A549 (cell line): Measurements from ENCODE around the gene PBX3. TPM values are rescaled to one million over a fixed set of nuclear protein-coding genes. Genes with fewer than 3 reads are reported as not detected.

Experiments
- ATAC-seq, 2 experiments: fragments of 200-7000 bp in 1 of 2; fragments of >200 bp in 1 of 2; cut with Nextera tagmentation in 1 of 2; cut with Tn5 transposase in 1 of 2; 3 replicates each; pipeline versions ENCODE4 v1.8.0 to v1.9.1; 2018 to 2020; ENCODE audit warnings: mild to moderate bottlenecking in 1 of 2, moderate library complexity in 1 of 2
- CTCF ChIA-PET: fragments of 300-600 bp; sonication (Branson Sonifier 250); formaldehyde crosslinking; extraction: SDS; loops from one replicate; lab custom pipeline; 2021; ENCODE audit warnings: antibody characterized with exemption, inconsistent platforms; lab: Yijun Ruan, JAX
- POLR2A ChIA-PET: fragments of 350-600 bp; formaldehyde crosslinking; extraction: SDS; loops from one replicate; lab custom pipeline; 2021; ENCODE audit warnings: antibody characterized with exemption, inconsistent platforms; lab: Yijun Ruan, JAX
- DNase-seq, 2 experiments: peaks; one replicate each; pipeline versions ENCODE4 v3.0.0 to v3.0.0-alpha.2; 2011 to 2016; ENCODE audit warnings: low read depth in 1 of 2, low spot score in 1 of 2
- FAIRE-seq: peaks from 2 replicates; lab custom pipeline; 2011; peaks lifted over from hg19 to GRCh38; lab: Jason Lieb, UNC
- H3K27ac ChIP-seq, 2 experiments: fragments of >200 bp; sonication (Bioruptor Twin); formaldehyde crosslinking; 3 replicates each; pipeline ENCODE4 v1.5.1; 2016 to 2017
- H3K4me1 ChIP-seq: fragments of >200 bp; sonication (Bioruptor Twin); formaldehyde crosslinking; 3 replicates; pipeline ENCODE4 v1.6.1; 2016
- H3K4me2 ChIP-seq: fragments of >200 bp; sonication (Bioruptor Twin); formaldehyde crosslinking; 3 replicates; pipeline ENCODE4 v1.6.1; 2016
- H3K4me3 ChIP-seq: fragments of >200 bp; sonication (Bioruptor Twin); formaldehyde crosslinking; 3 replicates; pipeline ENCODE4 v1.5.1; 2016
- H3K9me3 ChIP-seq: fragments of >200 bp; sonication (Bioruptor Twin); formaldehyde crosslinking; 3 replicates; pipeline ENCODE4 v1.6.1; 2016
- CBX8 ChIP-seq: fragments of 200-600 bp; sonication (generic); IDR thresholded peaks from 2 replicates; pipeline ENCODE4 v1.6.1; 2016
- CEBPB ChIP-seq, 2 experiments: fragments of >200 bp in 1 of 2; sonication (Bioruptor Twin) in 1 of 2; formaldehyde crosslinking in 1 of 2; IDR thresholded peaks; 2 replicates each; pipeline ENCODE4 v1.6.1; 2012 to 2016
- CHD4 ChIP-seq: fragments of 200-600 bp; sonication (generic); IDR thresholded peaks from 2 replicates; pipeline ENCODE4 v1.6.1; 2016; ENCODE audit warnings: antibody characterized with exemption, mild to moderate bottlenecking, borderline replicate concordance
- EHF ChIP-seq: fragments of 250-450 bp; sonication (Bioruptor Pico); IDR thresholded peaks from 2 replicates; pipeline ENCODE4 v1.5.0; 2020; ENCODE audit warnings: mild to moderate bottlenecking
- FOSB ChIP-seq: fragments of 250-450 bp; sonication (Bioruptor Pico); IDR thresholded peaks from 2 replicates; pipeline ENCODE4 v1.5.0; 2020; ENCODE audit warnings: mild to moderate bottlenecking, moderate library complexity
- FOXS1 ChIP-seq: fragments of 250-450 bp; sonication (Bioruptor Pico); IDR thresholded peaks from 2 replicates; pipeline ENCODE4 v1.5.0; 2020; ENCODE audit warnings: mild to moderate bottlenecking, moderate library complexity
- GATA3 ChIP-seq: IDR thresholded peaks from 2 replicates; pipeline ENCODE4 v1.6.1; 2012; ENCODE audit warnings: borderline replicate concordance
- HDAC2 ChIP-seq: fragments of 200-600 bp; sonication (generic); IDR thresholded peaks from 2 replicates; pipeline ENCODE4 v1.6.1; 2016
- HEYL ChIP-seq: fragments of 250-450 bp; sonication (Bioruptor Pico); IDR thresholded peaks from 2 replicates; pipeline ENCODE4 v1.8.0; 2021; ENCODE audit warnings: mild to moderate bottlenecking, moderate library complexity
- HOXA7 ChIP-seq: fragments of 250-450 bp; sonication (Bioruptor Pico); IDR thresholded peaks from 2 replicates; pipeline ENCODE4 v1.5.0; 2020; ENCODE audit warnings: mild to moderate bottlenecking, moderate library complexity
- HOXB5 ChIP-seq: fragments of 250-450 bp; sonication (Bioruptor Pico); IDR thresholded peaks from 2 replicates; pipeline ENCODE4 v1.5.0; 2020; ENCODE audit warnings: mild to moderate bottlenecking, moderate library complexity
- JUN ChIP-seq, 2 experiments: fragments of >200 bp; sonication (Bioruptor Twin); formaldehyde crosslinking; IDR thresholded peaks; 2 replicates in 1 of 2; 3 replicates in 1 of 2; pipeline ENCODE4 v1.6.1; 2016 to 2017
- KDM5A ChIP-seq: fragments of 200-600 bp; sonication (generic); IDR thresholded peaks from 2 replicates; pipeline ENCODE4 v1.6.1; 2016; ENCODE audit warnings: antibody characterized with exemption, mild to moderate bottlenecking
- MAZ ChIP-seq: fragments of 150-350 bp; IDR thresholded peaks from 2 replicates; pipeline ENCODE4 v1.6.1; 2014; ENCODE audit warnings: antibody characterized with exemption, low read depth, low read length, borderline replicate concordance
- MYC ChIP-seq: IDR thresholded peaks from 2 replicates; pipeline ENCODE4 v1.6.1; 2012; ENCODE audit warnings: mild to moderate bottlenecking, inconsistent platforms, low read length, improper control_type of control experiment, borderline replicate concordance
- NR3C1 ChIP-seq: fragments of >200 bp; sonication (Bioruptor Twin); formaldehyde crosslinking; IDR thresholded peaks from 3 replicates; pipeline ENCODE4 v1.6.1; 2017
- POLR2A ChIP-seq: IDR thresholded peaks from 2 replicates; pipeline ENCODE4 v1.6.1; 2012; ENCODE audit warnings: mild to moderate bottlenecking, low read length
- RNF2 ChIP-seq: fragments of 200-600 bp; sonication (generic); IDR thresholded peaks from 2 replicates; pipeline ENCODE4 v1.6.1; 2016; ENCODE audit warnings: low read depth, mild to moderate bottlenecking, antibody characterized with exemption, moderate library complexity, borderline replicate concordance
- SREBF2 ChIP-seq: fragments of 450-650 bp; IDR thresholded peaks from 2 replicates; pipeline ENCODE4 v1.6.1; 2014; ENCODE audit warnings: mild to moderate bottlenecking, moderate library complexity
- ZC3H11A ChIP-seq: fragments of 450-650 bp; IDR thresholded peaks from 2 replicates; pipeline ENCODE4 v1.6.1; 2014; ENCODE audit warnings: antibody characterized with exemption, mild to moderate bottlenecking
- ZSCAN20 ChIP-seq: fragments of 250-450 bp; sonication (Bioruptor Pico); IDR thresholded peaks from 2 replicates; pipeline ENCODE4 v1.8.0; 2022; ENCODE audit warnings: mild to moderate bottlenecking, moderate library complexity
- WGBS: methylation state at CpG from one replicate; pipeline ENCODE4 v1.1.6; 2017; ENCODE audit errors: missing lambda C conversion rate; 5-methylcytosine and 5-hydroxymethylcytosine counted together
- polyA plus RNA-seq, 4 experiments: library from polyadenylated mRNA; depleted of rRNA in 3 of 4; stranded (reverse); fragments of >200 nt; fragmentation: RNase III in 1 of 4; extraction: RNeasy Plus Mini Kit Qiagen cat#74134 plus additional on column Dnase treatment in 1 of 4; gene quantifications; 2 replicates in 3 of 4; 3 replicates in 1 of 4; pipeline ENCODE4 v1.2.3, GENCODE V29; 2011 to 2017
- TF ChIP-seq, protein P1 (sequence below): fragments of 450-650 bp; IDR thresholded peaks from 2 replicates; pipeline ENCODE4 v1.6.1; 2014; ENCODE audit warnings: antibody characterized with exemption
- TF ChIP-seq, protein P2 (sequence below): fragments of 150-350 bp; IDR thresholded peaks from 2 replicates; pipeline ENCODE4 v1.6.1; 2014; ENCODE audit warnings: low read depth, mild to moderate bottlenecking, low read length
- TF ChIP-seq, protein P3 (sequence below): fragments of 200-600 bp; sonication (generic); IDR thresholded peaks from 2 replicates; pipeline ENCODE4 v1.6.1; 2016; ENCODE audit warnings: antibody characterized with exemption, mild to moderate bottlenecking, moderate library complexity

The PBX3 gene
- polyA plus RNA-seq, 2 of the 4 experiments (the other 2 are of a cell fraction): 10.7 to 23.5 TPM

DNA sequence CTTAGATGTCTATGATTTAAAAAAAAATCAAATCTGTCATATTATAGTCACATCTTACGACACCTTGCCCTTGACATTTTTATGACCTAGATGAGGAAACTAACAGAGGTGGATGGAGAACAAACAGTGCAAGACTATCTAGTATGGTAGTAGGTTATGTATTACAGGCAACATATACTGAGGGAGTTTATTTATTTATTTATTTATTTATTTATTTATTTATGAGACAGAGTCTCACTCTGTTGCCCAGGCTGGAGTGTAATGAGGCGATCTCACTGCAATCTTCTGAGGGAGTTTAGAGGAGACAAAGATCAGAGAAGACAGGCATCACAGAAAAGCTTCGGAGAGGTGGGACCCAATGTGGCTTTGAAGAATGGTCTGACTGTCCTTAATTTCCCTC lies 4.5 kb upstream of the PBX3 start:
- Histone ChIP-seq H3K4me3 (no peak overlapping the region), H3K4me1 (peaks cover 5% of the 10 kb centered on the region; the same call in 1 of the 3 replicates), H3K9me3 (no peaks in the 10 kb centered on the region), H3K27ac (no peak overlapping the region), H3K4me2 (no peak overlapping the region)
- DNase-seq: no peak
- no peak for FAIRE-seq
- ChIA-PET CTCF (interaction anchor here (0.6 kb wide), 2 partner anchors 500 to 527 kb away, joined by 3 read pairs; no protein-coding TSS in a partner anchor), POLR2A (no interaction called here)
- ATAC-seq: no peak
- TF ChIP-seq ZC3H11A: peak; percentile 68
- TF ChIP-seq FOXS1 (CRISPR knock-in tag): no peak
- TF ChIP-seq CHD4: no peak
- WGBS: 78% methylated on average over 3 of the region's 3 CpGs

DNA sequence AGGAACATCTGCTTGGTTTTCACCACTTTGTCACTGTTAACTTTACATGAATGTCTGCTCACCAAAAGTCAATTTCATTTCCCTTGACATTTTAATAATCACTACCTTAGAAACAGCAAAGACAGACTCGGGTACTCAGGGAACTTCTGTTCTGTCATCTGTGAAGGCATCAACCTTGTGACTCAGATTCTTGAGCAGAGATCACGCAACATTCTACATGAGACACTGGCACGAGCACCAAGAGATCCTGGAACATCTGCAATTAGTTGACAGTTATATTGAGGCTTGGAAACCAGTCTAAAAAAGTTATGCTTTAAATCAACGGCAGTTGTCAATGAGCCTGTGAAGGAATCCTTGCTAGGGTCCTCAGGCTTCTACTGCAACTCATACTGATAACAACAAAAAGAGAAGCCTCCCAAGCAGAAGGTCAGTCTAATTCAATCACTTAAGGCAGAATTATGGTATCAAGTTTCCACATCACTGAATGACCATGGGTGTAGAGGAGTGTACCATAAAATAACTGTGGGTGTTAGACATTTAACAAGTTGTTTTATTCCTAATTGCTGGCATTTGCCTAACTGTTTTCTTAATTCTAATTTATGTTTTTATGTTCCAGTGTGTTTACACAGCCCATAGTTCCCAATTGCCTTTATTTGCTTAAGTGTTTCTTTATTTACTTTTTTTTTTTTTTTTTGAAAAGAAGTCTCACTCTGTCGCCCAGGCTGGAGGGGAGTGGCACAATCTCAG lies 3.3 kb upstream of the PBX3 start:
- Histone ChIP-seq H3K9me3 (no peaks in the 10 kb centered on the region), H3K4me2 (no peak overlapping the region), H3K4me1 (peaks cover 5% of the 10 kb centered on the region; the same call in 1 of the 3 replicates), H3K4me3 (no peak overlapping the region), H3K27ac (no peak overlapping the region)
- ChIA-PET CTCF (interaction anchor here (0.5 to 0.7 kb wide), 2 partner anchors 340 to 755 kb away, joined by 3 to 4 read pairs; no protein-coding TSS in a partner anchor), POLR2A (no interaction called here)
- TF ChIP-seq FOSB (no peak), HDAC2 (no peak), CEBPB (IDR thresholded peaks at IDR 0.05) (no peak), ZSCAN20 (CRISPR knock-in tag) (no peak), HOXB5 (CRISPR knock-in tag) (no peak), MAZ (no peak), SREBF2 (no peak), HEYL (CRISPR knock-in tag) (no peak), FOXS1 (CRISPR knock-in tag) (no peak), CBX8 (no peak), GATA3 (no peak), MYC (no peak), ZC3H11A (no peak)
- TF ChIP-seq, protein P1, sequence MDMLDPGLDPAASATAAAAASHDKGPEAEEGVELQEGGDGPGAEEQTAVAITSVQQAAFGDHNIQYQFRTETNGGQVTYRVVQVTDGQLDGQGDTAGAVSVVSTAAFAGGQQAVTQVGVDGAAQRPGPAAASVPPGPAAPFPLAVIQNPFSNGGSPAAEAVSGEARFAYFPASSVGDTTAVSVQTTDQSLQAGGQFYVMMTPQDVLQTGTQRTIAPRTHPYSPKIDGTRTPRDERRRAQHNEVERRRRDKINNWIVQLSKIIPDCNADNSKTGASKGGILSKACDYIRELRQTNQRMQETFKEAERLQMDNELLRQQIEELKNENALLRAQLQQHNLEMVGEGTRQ: no peak
- TF ChIP-seq, protein P2, sequence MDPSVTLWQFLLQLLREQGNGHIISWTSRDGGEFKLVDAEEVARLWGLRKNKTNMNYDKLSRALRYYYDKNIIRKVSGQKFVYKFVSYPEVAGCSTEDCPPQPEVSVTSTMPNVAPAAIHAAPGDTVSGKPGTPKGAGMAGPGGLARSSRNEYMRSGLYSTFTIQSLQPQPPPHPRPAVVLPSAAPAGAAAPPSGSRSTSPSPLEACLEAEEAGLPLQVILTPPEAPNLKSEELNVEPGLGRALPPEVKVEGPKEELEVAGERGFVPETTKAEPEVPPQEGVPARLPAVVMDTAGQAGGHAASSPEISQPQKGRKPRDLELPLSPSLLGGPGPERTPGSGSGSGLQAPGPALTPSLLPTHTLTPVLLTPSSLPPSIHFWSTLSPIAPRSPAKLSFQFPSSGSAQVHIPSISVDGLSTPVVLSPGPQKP: no peak
- ATAC-seq (no peak), DNase-seq (no peak), FAIRE-seq (no peak)
- 53% methylated on average over 5 of the region's 5 CpGs for WGBS

DNA sequence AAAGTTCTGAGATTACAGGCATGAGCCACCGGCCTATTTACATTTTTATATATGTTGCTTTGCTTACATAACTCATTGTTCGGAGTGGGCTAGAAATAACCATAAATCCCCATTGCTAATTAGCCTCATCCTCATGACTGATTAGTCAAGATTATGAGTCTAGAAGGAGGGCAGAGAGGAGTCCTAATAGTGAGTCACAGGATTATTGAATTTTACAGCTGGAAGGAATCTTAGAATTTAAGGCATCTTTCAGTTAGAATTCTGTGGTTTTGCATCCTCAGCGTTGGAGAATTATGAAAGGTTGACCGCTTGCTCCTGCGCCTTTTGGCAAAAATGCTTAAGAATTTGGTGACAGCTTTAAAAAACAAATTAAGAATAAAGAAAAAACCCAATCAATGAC lies 2.6 kb upstream of the PBX3 start:
- FAIRE-seq (no peak), ATAC-seq (no peak), DNase-seq (no peak)
- Histone ChIP-seq H3K9me3 (no peaks in the 10 kb centered on the region), H3K4me3 (no peak overlapping the region), H3K27ac (no peak overlapping the region), H3K4me1 (peaks cover 10% of the 10 kb centered on the region; the same call in 1 of the 3 replicates), H3K4me2 (no peak overlapping the region)
- TF ChIP-seq POLR2A: no peak
- TF ChIP-seq, protein P2: no peak
- TF ChIP-seq EHF: no peak
- TF ChIP-seq HOXA7: no peak
- TF ChIP-seq RNF2: no peak
- no peak for TF ChIP-seq KDM5A
- no peak for TF ChIP-seq JUN (IDR thresholded peaks at IDR 0.05)
- no peak for TF ChIP-seq NR3C1
- no peak for TF ChIP-seq FOXS1 (CRISPR knock-in tag)
- TF ChIP-seq, protein P3, sequence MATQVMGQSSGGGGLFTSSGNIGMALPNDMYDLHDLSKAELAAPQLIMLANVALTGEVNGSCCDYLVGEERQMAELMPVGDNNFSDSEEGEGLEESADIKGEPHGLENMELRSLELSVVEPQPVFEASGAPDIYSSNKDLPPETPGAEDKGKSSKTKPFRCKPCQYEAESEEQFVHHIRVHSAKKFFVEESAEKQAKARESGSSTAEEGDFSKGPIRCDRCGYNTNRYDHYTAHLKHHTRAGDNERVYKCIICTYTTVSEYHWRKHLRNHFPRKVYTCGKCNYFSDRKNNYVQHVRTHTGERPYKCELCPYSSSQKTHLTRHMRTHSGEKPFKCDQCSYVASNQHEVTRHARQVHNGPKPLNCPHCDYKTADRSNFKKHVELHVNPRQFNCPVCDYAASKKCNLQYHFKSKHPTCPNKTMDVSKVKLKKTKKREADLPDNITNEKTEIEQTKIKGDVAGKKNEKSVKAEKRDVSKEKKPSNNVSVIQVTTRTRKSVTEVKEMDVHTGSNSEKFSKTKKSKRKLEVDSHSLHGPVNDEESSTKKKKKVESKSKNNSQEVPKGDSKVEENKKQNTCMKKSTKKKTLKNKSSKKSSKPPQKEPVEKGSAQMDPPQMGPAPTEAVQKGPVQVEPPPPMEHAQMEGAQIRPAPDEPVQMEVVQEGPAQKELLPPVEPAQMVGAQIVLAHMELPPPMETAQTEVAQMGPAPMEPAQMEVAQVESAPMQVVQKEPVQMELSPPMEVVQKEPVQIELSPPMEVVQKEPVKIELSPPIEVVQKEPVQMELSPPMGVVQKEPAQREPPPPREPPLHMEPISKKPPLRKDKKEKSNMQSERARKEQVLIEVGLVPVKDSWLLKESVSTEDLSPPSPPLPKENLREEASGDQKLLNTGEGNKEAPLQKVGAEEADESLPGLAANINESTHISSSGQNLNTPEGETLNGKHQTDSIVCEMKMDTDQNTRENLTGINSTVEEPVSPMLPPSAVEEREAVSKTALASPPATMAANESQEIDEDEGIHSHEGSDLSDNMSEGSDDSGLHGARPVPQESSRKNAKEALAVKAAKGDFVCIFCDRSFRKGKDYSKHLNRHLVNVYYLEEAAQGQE: no peak
- ChIA-PET CTCF (interaction anchor here (0.7 kb wide), 1 partner anchor 754 kb away, joined by 4 read pairs; no protein-coding TSS in a partner anchor), POLR2A (interaction anchor here (2.3 kb wide), 1 partner anchor 38 kb away, joined by 17 read pairs; the partner anchor contains the start of gene MAPKAP1)
- WGBS: 88% methylated on average over 5 of the region's 5 CpGs
